HCT116 (cell line): ENCODE data around the gene PDE1A. TPM values are rescaled to one million over a fixed set of nuclear protein-coding genes. Genes with fewer than 3 reads are reported as not detected.

ENCODE experiments used
- ATAC-seq: fragments of 200-7000 bp; cut with Tn5 transposase; 2 replicates; pipeline ENCODE4 v1.9.1; 2020; ENCODE audit warnings: mild to moderate bottlenecking, moderate library complexity
- BruUV-seq: library from RNA; stranded (reverse); fragments of 400-500 nt; replicated peaks from 2 replicates; lab custom pipeline; 2021; lab: Mats Ljungman, UMichigan
- CTCF ChIA-PET: fragments of 300-600 bp; sonication (Branson Sonifier 250); formaldehyde crosslinking; loops from one replicate; lab custom pipeline; 2021; ENCODE audit warnings: antibody characterized with exemption; lab: Charles Lee
- POLR2A ChIA-PET: fragments of 300-600, 350-600 bp; sonication (Branson Sonifier 250); formaldehyde crosslinking; loops from one replicate; lab custom pipeline; 2021; ENCODE audit warnings: antibody characterized with exemption; lab: Charles Lee
- RAD21 ChIA-PET, 2 experiments: fragments of 300-600 bp; sonication (Branson Sonifier 250); formaldehyde crosslinking; loops; one replicate each; lab custom pipeline; 2023; ENCODE audit warnings: low total read pairs in 2 of 2; ENCODE audit not compliant: uncharacterized antibody in 2 of 2, unreplicated experiment in 2 of 2, low non-redundant PET in 1 of 2; lab: Charles Lee
- DNase-seq: peaks from one replicate; pipeline ENCODE4 v3.0.0-alpha.2; 2010; ENCODE audit warnings: low read depth, low spot score
- H2AFZ ChIP-seq: fragments of 200-600 bp; shearing (Covaris generic), sonication (generic); 2 replicates; pipeline ENCODE4 v1.6.1; 2017; ENCODE audit warnings: low read depth, mixed run types, mixed read lengths, antibody characterized with exemption, low read length; ENCODE audit not compliant: poor library complexity, severe bottlenecking
- H3K27ac ChIP-seq: 2 replicates; pipeline ENCODE4 v1.5.1; 2012; ENCODE audit warnings: low read depth, low read length
- H3K27me3 ChIP-seq: fragments of 200-600 bp; sonication (generic); 2 replicates; pipeline ENCODE4 v1.6.1; 2016; ENCODE audit warnings: mixed run types, low read length, mixed read lengths; ENCODE audit not compliant: insufficient read depth
- H3K36me3 ChIP-seq, 2 experiments: fragments of 200-500 bp in 1 of 2; fragments of 200-600 bp in 1 of 2; sonication (Bioruptor generic) in 1 of 2; sonication (generic) in 1 of 2; 2 replicates each; pipeline versions ENCODE4 v1.5.1 to v1.6.1; 2014 to 2016; ENCODE audit warnings: low read length in 2 of 2, inconsistent platforms in 1 of 2, mixed read lengths in 1 of 2, mixed run types in 1 of 2; ENCODE audit not compliant: insufficient read depth in 2 of 2, control insufficient read depth in 1 of 2
- H3K4me1 ChIP-seq, 2 experiments: fragments of 200-600 bp in 1 of 2; sonication (generic) in 1 of 2; 2 replicates each; pipeline versions ENCODE4 v1.5.1 to v1.6.1; 2012 to 2017; ENCODE audit warnings: low read length in 2 of 2, inconsistent platforms in 1 of 2, mild to moderate bottlenecking in 1 of 2, mixed read lengths in 1 of 2, mixed run types in 1 of 2, moderate library complexity in 1 of 2; ENCODE audit not compliant: insufficient read depth in 2 of 2, control insufficient read depth in 1 of 2
- H3K4me2 ChIP-seq: fragments of 200-600 bp; sonication (generic); 2 replicates; pipeline ENCODE4 v1.6.1; 2017; ENCODE audit warnings: mixed run types, low read length, mixed read lengths
- H3K4me3 ChIP-seq, 2 experiments: fragments of 200-600 bp in 1 of 2; sonication (generic) in 1 of 2; replicated peaks in 1 of 2; 2 replicates each; pipeline ENCODE4 v1.5.1; 2011 to 2016; ENCODE audit warnings: low read length in 2 of 2, control low read depth in 1 of 2, low read depth in 1 of 2, mild to moderate bottlenecking in 1 of 2, mixed read lengths in 1 of 2, mixed run types in 1 of 2
- H3K79me2 ChIP-seq: fragments of 200-600 bp; sonication (generic); 2 replicates; pipeline ENCODE4 v1.6.1; 2017; ENCODE audit warnings: mild to moderate bottlenecking, mixed run types, low read length, moderate library complexity, mixed read lengths; ENCODE audit not compliant: insufficient read depth
- H3K9ac ChIP-seq: fragments of 200-600 bp; sonication (generic); 2 replicates; pipeline ENCODE4 v1.6.1; 2016; ENCODE audit warnings: low read length, mixed read lengths
- H3K9me2 ChIP-seq: fragments of 200-600 bp; sonication (generic), shearing (Covaris generic); 2 replicates; pipeline ENCODE4 v1.6.1; 2017; ENCODE audit warnings: mixed run types, mild to moderate bottlenecking, moderate library complexity; ENCODE audit not compliant: insufficient read depth
- H3K9me3 ChIP-seq, 2 experiments: fragments of 200-500 bp in 1 of 2; fragments of 200-600 bp in 1 of 2; sonication (Bioruptor generic) in 1 of 2; sonication (generic) in 1 of 2; 2 replicates each; pipeline ENCODE4 v1.6.1; 2014 to 2017; ENCODE audit warnings: low read length in 2 of 2, mixed read lengths in 2 of 2, inconsistent platforms in 1 of 2, low read depth in 1 of 2, mild to moderate bottlenecking in 1 of 2, mixed run types in 1 of 2, moderate library complexity in 1 of 2; ENCODE audit not compliant: control insufficient read depth in 1 of 2, insufficient read depth in 1 of 2
- H4K20me1 ChIP-seq: fragments of 200-600 bp; sonication (generic), shearing (Covaris generic); 2 replicates; pipeline ENCODE4 v1.6.1; 2017; ENCODE audit warnings: mixed run types, mild to moderate bottlenecking, moderate library complexity; ENCODE audit not compliant: insufficient read depth
- CBX3 ChIP-seq: IDR thresholded peaks from 2 replicates; pipeline ENCODE4 v1.6.1; 2012; ENCODE audit warnings: low read depth
- CTCF ChIP-seq, 3 experiments: fragments of 200-600 bp in 1 of 3; sonication (generic) in 1 of 3; IDR thresholded peaks in 2 of 3; conservative IDR thresholded peaks in 1 of 3; 2 replicates each; pipeline ENCODE4 v1.5.1; 2012 to 2017; ENCODE audit warnings: low read depth in 2 of 3, low read length in 2 of 3, antibody characterized with exemption in 1 of 3, borderline replicate concordance in 1 of 3, control low read depth in 1 of 3, mild to moderate bottlenecking in 1 of 3, mixed read lengths in 1 of 3, mixed run types in 1 of 3, moderate library complexity in 1 of 3; ENCODE audit not compliant: insufficient read depth in 1 of 3
- EGR1 ChIP-seq: IDR thresholded peaks from 2 replicates; pipeline ENCODE4 v1.6.1; 2012; ENCODE audit warnings: low read depth
- ELF1 ChIP-seq: IDR thresholded peaks from 2 replicates; pipeline ENCODE4 v1.6.1; 2012; ENCODE audit warnings: low read depth, borderline replicate concordance
- EZH2 ChIP-seq: fragments of 200-600 bp; sonication (generic); IDR thresholded peaks from 2 replicates; pipeline ENCODE4 v1.6.1; 2017; ENCODE audit warnings: antibody characterized with exemption, mixed run types
- EZH2phosphoT487 ChIP-seq: fragments of 200-600 bp; IDR thresholded peaks from 2 replicates; pipeline ENCODE4 v1.6.1; 2018; ENCODE audit warnings: antibody characterized with exemption, borderline replicate concordance
- FOSL1 ChIP-seq: IDR thresholded peaks from 2 replicates; pipeline ENCODE4 v1.6.1; 2012; ENCODE audit warnings: low read depth
- JUND ChIP-seq: IDR thresholded peaks from 2 replicates; pipeline ENCODE4 v1.6.1; 2012
- MAX ChIP-seq: IDR thresholded peaks from 2 replicates; pipeline ENCODE4 v1.6.1; 2012
- POLR2A ChIP-seq: IDR thresholded peaks from 2 replicates; pipeline ENCODE4 v1.7.0; 2011; ENCODE audit warnings: borderline replicate concordance; ENCODE audit not compliant: insufficient read depth, insufficient read length; ENCODE audit errors: extremely low read depth
- POLR2AphosphoS5 ChIP-seq: IDR thresholded peaks from 2 replicates; pipeline ENCODE4 v1.6.1; 2011; ENCODE audit warnings: mild to moderate bottlenecking, low read depth, low read length, moderate library complexity
- RAD21 ChIP-seq: IDR thresholded peaks from 2 replicates; pipeline ENCODE4 v1.6.1; 2012; ENCODE audit warnings: low read depth, mild to moderate bottlenecking
- REST ChIP-seq: IDR thresholded peaks from 2 replicates; pipeline ENCODE4 v1.6.1; 2012; ENCODE audit warnings: low read depth
- TCF7L2 ChIP-seq: IDR thresholded peaks from 2 replicates; pipeline ENCODE4 v1.7.0; 2011; ENCODE audit warnings: borderline replicate concordance, inconsistent platforms; ENCODE audit not compliant: insufficient read depth, insufficient read length; ENCODE audit errors: extremely low read depth
- ZFX ChIP-seq: fragments of 450-650 bp; IDR thresholded peaks from 2 replicates; pipeline ENCODE4 v1.6.1; 2017
- ZNF274 ChIP-seq: fragments of 200-500 bp; sonication (Bioruptor generic); IDR thresholded peaks from 2 replicates; pipeline ENCODE4 v1.6.1; 2014; ENCODE audit warnings: mild to moderate bottlenecking, low read depth, low read length, inconsistent platforms
- intact Hi-C: fragments of 100-400 bp; cut with micrococcal nuclease; formaldehyde crosslinking; loops from 2 replicates; pipeline ENCODE4 v1.10.0; 2022
- total RNA-seq: library from RNA; stranded (reverse); gene quantifications from one replicate; pipeline ENCODE4 v1.2.1, GENCODE V29; 2021; ENCODE audit not compliant: unreplicated experiment

Gene PDE1A
- total RNA-seq, 1 experiment from 2014 or later, result 0.12 TPM

GRCh38 chr2:182281276-182281675 lies 145.6 kb downstream of the PDE1A start:
- H3K9ac ChIP-seq, result no peak overlapping the region
- no peak overlapping the region for H3K27ac ChIP-seq
- intact Hi-C loops, result no loop called here
- ChIA-PET RAD21 (no interaction called here), POLR2A (no interaction called here), CTCF (no interaction called here)
- no TSS peak for BruUV-seq
- no peaks in the 10 kb centered on the region for H4K20me1 ChIP-seq
- no peak overlapping the region for H3K4me2 ChIP-seq
- no peaks in the 10 kb centered on the region for H3K27me3 ChIP-seq
- H3K4me1 ChIP-seq, result no peaks in the 10 kb centered on the region
- no peaks in the 10 kb centered on the region for H3K79me2 ChIP-seq
- H3K4me3 ChIP-seq, result no peak overlapping the region
- TF ChIP-seq ZFX, result no peak
- TF ChIP-seq CBX3, result no peak
- no peak for TF ChIP-seq POLR2AphosphoS5
- no peak for TF ChIP-seq FOSL1
- no peak for TF ChIP-seq EZH2
- TF ChIP-seq REST, result no peak
- no peak for TF ChIP-seq MAX
- H2AFZ ChIP-seq, result no peak overlapping the region
- H3K9me2 ChIP-seq, result no peaks in the 10 kb centered on the region
- no peaks in the 10 kb centered on the region; a peak in 1 of 4 replicates for H3K9me3 ChIP-seq
- ATAC-seq (no peak), DNase-seq (no peak)
- no peaks in the 10 kb centered on the region for H3K36me3 ChIP-seq

- H3K4me1 ChIP-seq, result no peaks in the 10 kb centered on the region
- H3K27me3 ChIP-seq, result no peaks in the 10 kb centered on the region
- H3K36me3 ChIP-seq, result no peaks in the 10 kb centered on the region
- no TSS peak for BruUV-seq
- ATAC-seq, result no peak
- ChIA-PET RAD21 (no interaction called here), POLR2A (no interaction called here), CTCF (no interaction called here)
- H3K27ac ChIP-seq, result no peak overlapping the region
- H3K4me2 ChIP-seq, result no peak overlapping the region
- H2AFZ ChIP-seq, result no peak overlapping the region
- H4K20me1 ChIP-seq, result no peaks in the 10 kb centered on the region
- no peak overlapping the region for H3K9ac ChIP-seq
- no peak overlapping the region for H3K4me3 ChIP-seq
- H3K9me2 ChIP-seq, result no peaks in the 10 kb centered on the region
- DNase-seq, result no peak
- intact Hi-C loops, result no loop called here
- no peaks in the 10 kb centered on the region; a peak in 1 of 4 replicates for H3K9me3 ChIP-seq
- H3K79me2 ChIP-seq, result no peaks in the 10 kb centered on the region
- TF ChIP-seq CTCF (IDR thresholded peaks at IDR 0.05 in 2 of 3, conservative IDR thresholded peaks at IDR 0.05 in 1 of 3; ENCODE audit: borderline replicate concordance in 1 of 3, insufficient read depth in 1 of 3, low read depth in 2 of 3, low read length in 2 of 3) (no peak), JUND (no peak), MAX (no peak), ELF1 (no peak), CBX3 (no peak), POLR2A (no peak), ZNF274 (no peak), TCF7L2 (no peak), EZH2phosphoT487 (no peak), EGR1 (no peak), RAD21 (no peak)
These were observed 146.7 kb downstream of the PDE1A start for GRCh38 chr2:182280118-182280517.
